WTC11 (cell line): ENCODE results near the gene KLHL29. TPM values are rescaled to one million over a fixed set of nuclear protein-coding genes. Genes with fewer than 3 reads are reported as not detected.

ENCODE experiments used
- ATAC-seq: fragments of 200-7000 bp; cut with Tn5 transposase; 2 replicates; pipeline ENCODE4 v1.10.0; 2021; ENCODE audit warnings: mild to moderate bottlenecking, moderate library complexity
- CTCF ChIA-PET: fragments of 300-600 bp; sonication (Branson Sonifier 250); formaldehyde crosslinking; loops from one replicate; lab custom pipeline; 2021; ENCODE audit warnings: antibody characterized with exemption; lab: Charles Lee
- POLR2A ChIA-PET: fragments of 350-600 bp; sonication (Branson Sonifier 250); formaldehyde crosslinking; loops from one replicate; lab custom pipeline; 2021; ENCODE audit warnings: antibody characterized with exemption; lab: Charles Lee
- DNase-seq: peaks from one replicate; pipeline ENCODE4 v3.0.0; 2021; ENCODE audit warnings: low spot score
- H3K27ac Mint-ChIP-seq: 2 replicates; pipeline ENCODE4 v1.8.0; 2021; ENCODE audit warnings: mixed read lengths
- H3K27me3 Mint-ChIP-seq: 2 replicates; pipeline ENCODE4 v1.8.0; 2021; ENCODE audit warnings: low read depth, mild to moderate bottlenecking, moderate library complexity, mixed read lengths
- H3K36me3 Mint-ChIP-seq: 2 replicates; pipeline ENCODE4 v1.8.0; 2021; ENCODE audit warnings: mixed read lengths
- H3K4me1 Mint-ChIP-seq: 2 replicates; pipeline ENCODE4 v1.8.0; 2022; ENCODE audit warnings: mixed read lengths
- H3K4me3 Mint-ChIP-seq: 2 replicates; pipeline ENCODE4 v1.8.0; 2021; ENCODE audit warnings: mild to moderate bottlenecking, moderate library complexity, mixed read lengths
- H3K9me3 Mint-ChIP-seq: 2 replicates; pipeline ENCODE4 v1.8.0; 2021; ENCODE audit warnings: mixed read lengths
- ATF1 ChIP-seq: sonication (generic); formaldehyde crosslinking; IDR thresholded peaks from 2 replicates; pipeline ENCODE4 v1.8.1; 2023; ENCODE audit warnings: mild to moderate bottlenecking, moderate library complexity, missing genetic modification reagents
- ATF3 ChIP-seq: sonication (generic); formaldehyde crosslinking; conservative IDR thresholded peaks from 2 replicates; pipeline ENCODE4 v1.8.1; 2022; ENCODE audit warnings: mild to moderate bottlenecking, missing genetic modification reagents
- CBFB ChIP-seq: sonication (generic); formaldehyde crosslinking; IDR thresholded peaks from 2 replicates; pipeline ENCODE4 v1.8.1; 2022; ENCODE audit warnings: mild to moderate bottlenecking, low read depth, missing genetic modification reagents
- CDX4 ChIP-seq: fragments of 250-450 bp; sonication (Bioruptor Pico); IDR thresholded peaks from 2 replicates; pipeline ENCODE4 v1.9.0; 2021; ENCODE audit warnings: moderate library complexity, mild to moderate bottlenecking, inconsistent platforms, borderline replicate concordance
- E2F4 ChIP-seq: sonication (generic); formaldehyde crosslinking; IDR thresholded peaks from 2 replicates; pipeline ENCODE4 v1.8.1; 2022; ENCODE audit warnings: low read depth, mild to moderate bottlenecking, moderate library complexity, missing genetic modification reagents, borderline replicate concordance
- ELF4 ChIP-seq: sonication (generic); formaldehyde crosslinking; IDR thresholded peaks from 2 replicates; pipeline ENCODE4 v1.8.1; 2022; ENCODE audit warnings: low read depth, mild to moderate bottlenecking, moderate library complexity, missing genetic modification reagents
- ERG ChIP-seq: fragments of 250-450 bp; sonication (Bioruptor Pico); IDR thresholded peaks from 2 replicates; pipeline ENCODE4 v1.8.0; 2021; ENCODE audit warnings: mild to moderate bottlenecking
- FOXP1 ChIP-seq: sonication (generic); formaldehyde crosslinking; IDR thresholded peaks from 2 replicates; pipeline ENCODE4 v1.8.0; 2022; ENCODE audit warnings: missing genetic modification reagents, mild to moderate bottlenecking, moderate library complexity, borderline replicate concordance
- GABPB1 ChIP-seq: sonication (generic); formaldehyde crosslinking; IDR thresholded peaks from 2 replicates; pipeline ENCODE4 v1.8.1; 2023; ENCODE audit warnings: mild to moderate bottlenecking, missing genetic modification reagents
- GTF2I ChIP-seq: fragments of 250-450 bp; sonication (Bioruptor Pico); conservative IDR thresholded peaks from 2 replicates; pipeline ENCODE4 v1.4.0; 2021; ENCODE audit warnings: mild to moderate bottlenecking
- IRF2 ChIP-seq: sonication (generic); formaldehyde crosslinking; IDR thresholded peaks from 2 replicates; pipeline ENCODE4 v1.8.0; 2022; ENCODE audit warnings: low read depth, missing genetic modification reagents, borderline replicate concordance
- MAX ChIP-seq: sonication (generic); formaldehyde crosslinking; IDR thresholded peaks from 2 replicates; pipeline ENCODE4 v1.8.0; 2022; ENCODE audit warnings: mild to moderate bottlenecking, missing genetic modification reagents
- MLX ChIP-seq: sonication (generic); formaldehyde crosslinking; IDR thresholded peaks from 2 replicates; pipeline ENCODE4 v1.8.1; 2023; ENCODE audit warnings: mild to moderate bottlenecking, missing genetic modification reagents, moderate library complexity
- NFATC4 ChIP-seq: fragments of 250-450 bp; sonication (Bioruptor Pico); IDR thresholded peaks from 2 replicates; pipeline ENCODE4 v1.9.0; 2021; ENCODE audit warnings: mild to moderate bottlenecking
- NFYB ChIP-seq: sonication (generic); formaldehyde crosslinking; conservative IDR thresholded peaks from 2 replicates; pipeline ENCODE4 v1.8.0; 2022; ENCODE audit warnings: low read depth, missing genetic modification reagents
- PRDM15 ChIP-seq: sonication (generic); formaldehyde crosslinking; IDR thresholded peaks from 2 replicates; pipeline ENCODE4 v1.8.0; 2022; ENCODE audit warnings: missing genetic modification reagents
- RELA ChIP-seq: sonication (generic); formaldehyde crosslinking; IDR thresholded peaks from 2 replicates; pipeline ENCODE4 v1.8.1; 2022; ENCODE audit warnings: missing genetic modification reagents, mild to moderate bottlenecking, borderline replicate concordance
- RORB ChIP-seq: fragments of 250-450 bp; sonication (Bioruptor Pico); IDR thresholded peaks from 2 replicates; pipeline ENCODE4 v1.9.0; 2021; ENCODE audit warnings: mild to moderate bottlenecking
- SMAD4 ChIP-seq: sonication (generic); formaldehyde crosslinking; IDR thresholded peaks from 2 replicates; pipeline ENCODE4 v1.8.0; 2022; ENCODE audit warnings: mild to moderate bottlenecking, missing genetic modification reagents
- TEAD1 ChIP-seq: sonication (generic); formaldehyde crosslinking; IDR thresholded peaks from 2 replicates; pipeline ENCODE4 v1.8.0; 2022; ENCODE audit warnings: mild to moderate bottlenecking, missing genetic modification reagents
- USF1 ChIP-seq: sonication (generic); formaldehyde crosslinking; IDR thresholded peaks from 2 replicates; pipeline ENCODE4 v1.8.0; 2022; ENCODE audit warnings: mild to moderate bottlenecking, missing genetic modification reagents
- ZNF232 ChIP-seq: sonication (generic); formaldehyde crosslinking; IDR thresholded peaks from 2 replicates; pipeline ENCODE4 v1.8.0; 2022; ENCODE audit warnings: mild to moderate bottlenecking, missing genetic modification reagents
- total RNA-seq: library from RNA; stranded (reverse); gene quantifications from 3 replicates; pipeline ENCODE4 v1.2.3, GENCODE V29; 2021

Gene KLHL29
- total RNA-seq, 1 experiment from 2014 or later, result 7.1 TPM

GRCh38 chr2:23600346-23600745 lies 215.4 kb downstream of the KLHL29 start:
- H3K27ac Mint-ChIP-seq, result no peak overlapping the region
- no peaks in the 10 kb centered on the region for H3K36me3 Mint-ChIP-seq
- DNase-seq, result no peak
- H3K4me1 Mint-ChIP-seq, result peaks cover 3% of the 10 kb centered on the region; the same call in 1 of the 2 replicates
- ATAC-seq, result no peak
- no peak for TF ChIP-seq GTF2I (CRISPR knock-in tag)
- TF ChIP-seq USF1, result no peak
- TF ChIP-seq TEAD1 (CRISPR knock-in tag), result no peak
- TF ChIP-seq IRF2 (CRISPR knock-in tag), result no peak
- TF ChIP-seq FOXP1 (CRISPR knock-in tag), result no peak
- no peak for TF ChIP-seq SMAD4 (CRISPR knock-in tag)
- TF ChIP-seq RORB (CRISPR knock-in tag), result no peak
- TF ChIP-seq ATF3 (CRISPR knock-in tag), result no peak
- TF ChIP-seq CBFB (CRISPR knock-in tag), result no peak
- TF ChIP-seq MLX, result no peak
- no peak for TF ChIP-seq CDX4 (CRISPR knock-in tag)
- TF ChIP-seq GABPB1, result no peak
- TF ChIP-seq RELA (CRISPR knock-in tag), result no peak
- TF ChIP-seq ELF4 (CRISPR knock-in tag), result no peak
- TF ChIP-seq MAX, result no peak
- no peak overlapping the region for H3K4me3 Mint-ChIP-seq
- no peaks in the 10 kb centered on the region for H3K27me3 Mint-ChIP-seq
- H3K9me3 Mint-ChIP-seq, result no peaks in the 10 kb centered on the region
- ChIA-PET CTCF (interaction anchor here (0.5 to 1.1 kb wide), 2 partner anchors 14 to 287 kb away, joined by 3 to 4 read pairs; no protein-coding TSS in a partner anchor), POLR2A (no interaction called here)

- H3K27me3 Mint-ChIP-seq, result no peaks in the 10 kb centered on the region
- POLR2A ChIA-PET, result no interaction called here
- DNase-seq (no peak), ATAC-seq (no peak)
- peaks cover 3% of the 10 kb centered on the region for H3K36me3 Mint-ChIP-seq
- TF ChIP-seq ERG (CRISPR knock-in tag) (no peak), MAX (no peak)
- H3K27ac Mint-ChIP-seq, result peak overlapping the region; percentile 63; the same call in 1 of the 2 replicates
- CTCF ChIA-PET, result no interaction called here
- H3K4me1 Mint-ChIP-seq, result peaks cover 3% of the 10 kb centered on the region; the same call in 1 of the 2 replicates
- no peak overlapping the region for H3K4me3 Mint-ChIP-seq
- H3K9me3 Mint-ChIP-seq, result peaks cover 3% of the 10 kb centered on the region
Observed at GRCh38 chr2:23601301-23601965, 216.5 kb downstream of the KLHL29 start.

GRCh38 chr2:23602116-23602515 lies 217.1 kb downstream of the KLHL29 start:
- ATAC-seq, result no peak
- no peak for TF ChIP-seq PRDM15 (CRISPR knock-in tag)
- no peak for TF ChIP-seq CBFB (CRISPR knock-in tag)
- TF ChIP-seq E2F4 (CRISPR knock-in tag), result no peak
- no peak for TF ChIP-seq ZNF232 (CRISPR knock-in tag)
- TF ChIP-seq ELF4 (CRISPR knock-in tag), result no peak
- no peak for TF ChIP-seq CDX4 (CRISPR knock-in tag)
- TF ChIP-seq NFATC4 (CRISPR knock-in tag), result no peak
- no peak for TF ChIP-seq ATF1 (CRISPR knock-in tag)
- TF ChIP-seq NFYB (CRISPR knock-in tag), result no peak

More at GRCh38 chr2:23602116-23602515, 217.1 kb downstream of the KLHL29 start:
- no peak overlapping the region for H3K4me3 Mint-ChIP-seq
- peaks cover 4% of the 10 kb centered on the region for H3K4me1 Mint-ChIP-seq
- no peak for DNase-seq
- POLR2A ChIA-PET, result no interaction called here
- H3K36me3 Mint-ChIP-seq, result peaks cover 9% of the 10 kb centered on the region
- H3K27ac Mint-ChIP-seq, result no peak overlapping the region
- H3K27me3 Mint-ChIP-seq, result no peaks in the 10 kb centered on the region
- CTCF ChIA-PET, result no interaction called here
- H3K9me3 Mint-ChIP-seq, result peaks cover 9% of the 10 kb centered on the region
